HG02678 (cell line): ENCODE data around the gene PLCD3.

ENCODE experiments used
- ATAC-seq: cut with Tn5 transposase; IDR thresholded peaks from one replicate; pipeline ENCODE4 v1.9.1; 2021; ENCODE audit warnings: mild to moderate bottlenecking, moderate library complexity; ENCODE audit not compliant: unreplicated experiment

Gene PLCD3

DNA sequence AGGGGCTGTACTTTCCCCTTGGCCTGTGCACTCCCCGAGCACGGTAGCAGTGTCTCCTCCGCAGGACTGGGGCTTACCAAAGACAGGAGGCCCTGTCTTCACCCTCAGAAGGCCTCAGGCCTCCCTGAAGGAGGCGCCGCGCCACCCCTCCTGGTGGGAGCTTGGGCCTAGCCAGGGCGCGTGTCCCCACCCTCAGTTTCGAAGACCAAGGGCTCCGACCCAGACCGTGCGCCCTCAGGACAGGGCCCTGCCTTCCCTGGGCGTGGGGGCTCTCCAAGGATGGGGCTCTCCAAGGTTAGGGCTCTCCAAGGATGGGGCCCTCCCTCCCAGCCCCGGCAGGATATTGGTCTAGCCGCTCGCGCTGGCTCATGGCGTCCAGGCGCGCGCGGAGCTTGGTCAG is 11.8 kb downstream of the PLCD3 start:
- no peak for ATAC-seq

DNA sequence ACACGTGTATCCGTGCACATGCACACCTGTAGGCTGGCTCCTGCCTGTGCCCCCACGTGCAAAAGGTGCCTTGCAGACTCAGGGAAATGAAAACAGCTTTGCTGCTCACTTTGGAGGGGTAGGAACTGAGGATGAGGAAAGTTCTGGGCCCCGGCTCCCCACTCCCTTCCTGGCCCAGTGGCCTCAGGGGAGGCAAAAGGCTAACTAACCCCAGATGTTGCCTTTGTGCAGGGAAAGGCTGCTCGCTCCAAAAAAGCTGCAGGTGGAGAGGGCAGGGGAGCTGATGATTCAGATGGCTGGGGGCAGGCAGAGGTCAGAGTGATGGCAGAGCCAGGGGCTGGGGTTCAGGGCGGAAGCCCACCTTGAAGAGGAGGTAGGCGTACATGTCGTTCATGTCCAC is 12.4 kb downstream of the PLCD3 start:
- no peak for ATAC-seq

DNA sequence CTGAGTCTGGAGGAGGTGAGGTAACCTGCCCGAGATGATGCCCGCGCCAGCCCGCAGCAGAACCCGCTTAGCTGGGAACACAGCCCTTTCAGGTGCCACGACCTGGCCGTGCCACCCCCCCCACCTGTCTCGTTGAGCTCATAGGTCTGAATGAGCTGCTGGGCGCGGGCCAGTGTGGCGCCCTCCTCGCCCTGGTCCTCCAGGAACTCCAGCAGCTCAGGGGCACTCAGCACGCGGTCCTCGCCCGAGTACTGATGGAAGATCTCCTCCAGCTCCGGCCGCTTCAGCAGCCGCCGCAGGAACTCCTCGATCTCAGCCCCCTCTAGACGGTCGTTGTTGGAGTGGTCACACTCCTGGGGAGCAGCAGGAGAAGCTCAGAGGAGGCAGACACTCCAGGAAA is 13.6 kb downstream of the PLCD3 start:
- no peak for ATAC-seq

DNA sequence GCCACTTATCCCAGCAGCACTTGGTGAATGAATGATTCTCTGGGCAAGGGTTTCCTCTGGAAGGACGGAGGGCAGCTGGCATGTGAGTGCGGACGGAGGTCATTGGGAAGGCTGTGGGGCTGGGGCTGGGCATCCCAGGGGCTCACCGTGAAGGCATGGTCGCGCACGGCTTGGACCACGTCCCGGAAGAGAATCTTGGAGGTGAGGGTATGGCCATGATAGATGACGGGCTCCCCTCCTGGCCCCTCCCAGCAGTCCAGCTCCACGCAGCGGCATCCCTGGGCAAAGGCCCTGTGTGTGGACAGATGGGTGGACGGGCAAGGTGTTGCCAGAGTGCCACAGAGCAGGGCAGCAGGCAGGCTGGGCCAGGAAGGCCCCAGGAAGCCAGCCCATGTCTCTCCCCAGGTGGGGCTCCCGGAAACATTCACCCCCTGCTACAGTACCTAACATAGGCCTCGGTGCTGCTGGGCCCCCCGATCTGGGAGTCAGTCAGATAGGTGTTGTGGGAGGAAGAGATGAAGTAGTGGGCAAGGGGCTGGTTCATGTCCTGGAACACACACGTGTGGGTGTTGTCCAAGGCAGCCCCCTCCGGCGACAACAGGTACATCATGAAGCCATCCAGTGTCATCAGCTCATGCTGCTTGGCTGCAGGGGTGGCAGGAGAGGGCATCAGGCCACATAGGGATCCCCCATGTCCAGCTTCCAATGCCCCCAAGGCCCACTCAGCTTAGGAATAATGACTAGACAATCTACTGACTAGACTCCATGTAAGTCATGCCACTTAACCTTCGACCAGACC is 14.3 kb downstream of the PLCD3 start:
- no peak for ATAC-seq

DNA sequence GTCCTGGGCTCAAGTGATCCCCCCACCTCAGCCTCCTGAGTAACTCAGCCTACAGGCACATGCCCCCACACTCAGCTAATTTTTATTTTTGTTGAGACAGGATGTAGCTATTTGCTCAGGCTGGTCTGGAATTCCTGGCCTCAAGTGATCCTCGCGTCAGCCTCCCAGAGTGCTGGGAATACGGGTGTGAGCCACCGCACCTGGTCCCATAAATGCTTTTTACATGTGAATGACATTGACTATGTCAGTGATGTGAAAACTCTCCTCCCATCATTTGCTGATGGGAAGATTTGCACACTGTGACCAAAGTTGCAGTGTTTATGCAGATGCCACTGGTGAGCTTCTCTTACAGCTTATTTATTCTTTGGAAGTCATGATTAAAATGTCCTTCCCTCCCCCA is 15.0 kb downstream of the PLCD3 start:
- no peak for ATAC-seq

DNA sequence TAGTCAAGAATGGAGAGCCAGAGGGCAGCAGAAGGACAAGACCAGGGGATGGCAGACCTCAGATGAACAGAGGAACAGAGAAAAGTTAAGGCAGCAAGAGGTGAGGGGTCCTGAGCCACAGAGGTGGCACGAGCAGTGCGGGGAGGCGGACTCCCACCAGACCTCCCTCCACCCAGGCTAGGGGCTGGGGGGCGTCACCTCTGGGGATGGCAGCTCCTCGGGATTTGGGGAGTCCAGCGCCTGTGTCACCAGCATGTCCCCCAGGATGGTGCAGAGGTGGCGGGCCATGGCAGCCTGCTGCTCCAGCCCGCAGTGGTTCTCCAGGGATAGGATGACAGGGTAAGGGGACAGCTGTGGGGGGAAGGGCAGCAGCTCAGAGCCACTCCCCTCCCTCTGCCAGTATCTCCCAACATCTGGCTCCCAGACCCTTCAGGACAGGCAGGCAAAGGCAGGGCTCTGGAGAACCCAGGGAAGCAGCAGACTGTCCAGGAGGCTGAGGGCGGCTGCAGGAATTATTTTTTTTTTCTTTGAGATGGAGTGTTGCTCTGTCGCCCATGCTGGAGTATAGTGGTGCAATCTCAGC is 15.8 kb downstream of the PLCD3 start:
- no peak for ATAC-seq

DNA sequence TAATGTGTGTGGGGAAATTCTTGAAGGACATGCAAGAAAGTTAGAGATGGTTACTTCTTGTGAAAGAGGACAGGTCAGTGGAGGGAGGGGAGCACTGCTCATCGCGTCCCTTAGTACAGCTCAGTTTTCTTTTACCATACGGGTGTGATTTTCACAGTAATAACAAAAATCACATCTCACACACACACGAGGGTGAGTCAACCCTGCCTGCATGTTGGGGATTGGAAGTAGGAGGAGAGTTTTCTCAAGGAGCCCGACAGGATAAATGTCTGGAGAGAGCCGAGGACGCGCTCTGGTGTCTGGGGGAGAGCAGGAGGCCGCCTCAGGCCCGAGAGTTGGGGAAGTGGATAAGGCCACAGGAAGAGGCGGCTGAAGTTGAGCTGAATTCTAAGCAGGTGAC is 16.4 kb downstream of the PLCD3 start:
- no peak for ATAC-seq

DNA sequence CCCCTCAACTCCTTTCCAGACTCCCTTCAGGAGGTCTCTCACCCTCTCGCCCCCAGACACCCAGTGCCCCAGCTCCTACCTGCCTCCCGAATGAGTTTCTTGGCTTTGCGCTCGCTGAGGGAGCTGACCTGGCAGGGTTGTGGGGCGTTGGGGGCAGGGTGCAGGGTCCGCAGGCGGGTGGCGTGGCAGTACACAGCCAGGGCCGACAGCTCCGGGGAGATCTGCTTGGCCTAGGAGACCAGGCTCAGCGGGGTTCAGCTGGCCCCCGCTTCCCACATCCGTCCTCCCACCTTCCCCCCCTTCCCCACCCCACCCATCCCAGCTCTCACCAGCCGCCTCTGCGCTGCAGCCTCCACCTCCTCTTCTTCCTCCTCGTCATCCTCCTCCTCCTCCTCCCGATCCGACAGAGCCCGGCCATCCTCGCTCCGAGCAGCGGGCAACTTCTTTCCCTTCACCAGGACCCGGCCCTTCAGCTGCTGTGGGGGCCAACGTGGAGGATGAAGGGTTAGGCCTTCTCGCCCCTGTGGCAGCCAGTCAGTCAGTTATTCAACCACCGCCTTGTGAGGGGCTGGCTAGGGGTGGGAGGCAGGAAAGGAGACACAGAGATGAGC is 17.2 kb downstream of the PLCD3 start:
- ATAC-seq, result no peak

DNA sequence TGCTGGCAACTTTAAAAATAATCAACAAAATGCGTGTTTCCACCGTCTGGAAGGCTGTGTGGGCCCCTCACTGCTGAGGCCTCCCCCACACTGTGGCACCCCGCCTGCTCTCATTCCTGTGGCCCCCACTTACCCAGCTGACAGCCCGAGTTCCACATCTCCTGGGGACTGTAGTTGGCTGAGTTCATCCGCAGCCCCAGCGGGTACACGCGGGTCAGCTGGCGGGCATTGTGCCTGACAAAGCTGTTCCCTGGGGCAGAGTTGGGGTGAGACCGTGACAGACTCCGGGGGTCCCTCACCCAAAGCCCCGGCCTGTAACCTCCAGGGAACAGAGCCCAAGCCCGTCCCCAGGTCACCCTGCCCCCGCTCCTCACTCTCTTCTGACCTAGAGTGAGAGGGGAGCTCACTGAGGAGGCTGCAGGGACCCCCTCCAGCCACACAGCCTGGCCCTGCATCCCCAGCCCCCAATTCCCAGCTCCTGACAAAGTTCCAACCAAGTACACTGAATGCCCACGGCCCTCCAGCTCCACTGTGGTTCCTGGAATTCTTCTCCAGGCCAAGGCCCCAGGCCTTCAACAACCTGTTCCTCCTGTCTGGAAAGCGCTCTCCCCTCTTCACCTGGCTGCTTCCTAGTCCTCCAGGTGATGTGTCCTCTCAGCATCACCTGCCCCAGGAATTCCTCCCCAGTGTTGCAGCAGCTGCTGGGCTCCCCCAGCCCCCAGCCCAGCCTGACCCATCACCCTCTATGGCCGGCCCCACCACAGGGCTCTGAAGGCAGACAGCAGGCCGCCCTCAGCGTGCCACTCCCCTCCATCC is 18.0 kb downstream of the PLCD3 start:
- no peak for ATAC-seq

DNA sequence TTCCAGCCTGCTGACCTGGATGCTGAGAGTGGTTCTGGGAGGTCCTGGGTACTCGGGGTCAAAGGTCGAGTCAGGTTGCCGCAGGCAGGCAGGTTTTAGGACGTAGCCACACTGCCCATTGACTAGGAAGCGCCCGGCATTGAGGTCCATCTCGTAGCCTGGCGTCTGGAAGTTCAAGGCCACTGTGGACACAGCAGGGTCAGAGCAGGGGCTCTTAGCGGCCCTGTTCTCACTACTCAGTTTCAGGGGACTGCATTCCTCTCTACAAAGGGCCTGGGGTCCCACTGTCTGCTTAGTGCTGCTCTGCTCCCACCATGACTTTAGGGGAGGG is 18.9 kb downstream of the PLCD3 start:
- no peak for ATAC-seq

DNA sequence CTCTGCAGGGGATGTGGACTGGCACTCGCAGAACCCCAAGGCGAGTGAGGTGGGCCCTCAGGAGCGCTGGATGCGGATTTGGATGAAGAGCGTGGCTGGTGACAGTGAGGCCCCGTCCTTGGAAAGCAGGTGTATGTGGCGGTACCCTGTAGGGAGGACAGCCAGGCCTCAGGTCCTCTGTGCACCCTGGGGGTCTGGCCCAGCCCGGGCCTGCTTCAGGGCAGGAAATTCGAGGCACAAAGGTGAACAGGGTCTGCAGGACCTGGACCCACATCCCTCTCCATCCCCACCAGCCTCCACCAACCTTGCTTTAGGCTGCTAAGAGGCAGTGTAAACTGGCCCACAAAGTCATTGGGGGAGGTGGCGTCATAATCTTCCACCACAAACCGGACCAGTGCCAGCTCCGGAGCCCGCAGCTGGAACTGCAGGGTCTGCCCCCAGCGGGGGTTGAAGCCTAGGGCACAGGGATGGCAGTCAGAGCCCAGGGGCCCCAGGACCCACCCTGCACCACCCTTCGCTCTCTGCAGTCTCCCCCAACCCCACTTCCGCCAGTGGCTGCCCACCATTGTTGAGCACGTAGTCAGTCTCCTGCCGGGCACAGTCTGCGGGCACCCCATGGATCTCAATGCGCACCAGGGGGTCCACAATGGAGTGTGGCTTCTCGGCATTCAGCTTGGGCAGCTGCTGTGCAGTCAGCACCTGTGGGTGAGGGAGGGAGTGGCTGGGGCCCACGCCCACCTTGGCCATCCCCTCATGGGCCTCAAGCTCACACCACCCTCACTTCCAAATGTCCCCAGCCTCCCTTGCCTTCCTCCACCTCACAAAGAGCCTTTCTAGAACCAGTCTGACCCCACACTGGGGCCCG is 19.5 kb downstream of the PLCD3 start:
- no peak for ATAC-seq

DNA sequence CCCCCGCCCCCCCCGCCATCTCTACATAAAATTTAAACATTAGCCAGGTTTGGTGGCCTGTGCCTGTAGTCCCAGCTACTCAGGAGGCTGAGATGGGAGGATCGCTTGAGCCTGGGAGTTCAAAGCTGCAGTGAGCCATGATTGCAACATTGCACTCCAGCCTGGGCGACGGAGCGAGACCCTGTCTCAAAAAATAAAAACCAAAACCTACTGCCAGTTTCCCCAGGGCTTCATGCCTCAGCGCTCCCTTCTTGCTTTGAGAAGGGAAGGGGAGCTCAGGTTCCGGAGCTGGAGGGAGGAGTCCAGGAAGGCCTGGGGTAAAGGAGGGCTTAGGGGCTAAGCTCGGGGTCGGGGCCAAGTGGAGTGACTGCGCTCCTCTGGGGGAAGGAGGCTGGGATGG is 20.5 kb downstream of the PLCD3 start:
- no peak for ATAC-seq

DNA sequence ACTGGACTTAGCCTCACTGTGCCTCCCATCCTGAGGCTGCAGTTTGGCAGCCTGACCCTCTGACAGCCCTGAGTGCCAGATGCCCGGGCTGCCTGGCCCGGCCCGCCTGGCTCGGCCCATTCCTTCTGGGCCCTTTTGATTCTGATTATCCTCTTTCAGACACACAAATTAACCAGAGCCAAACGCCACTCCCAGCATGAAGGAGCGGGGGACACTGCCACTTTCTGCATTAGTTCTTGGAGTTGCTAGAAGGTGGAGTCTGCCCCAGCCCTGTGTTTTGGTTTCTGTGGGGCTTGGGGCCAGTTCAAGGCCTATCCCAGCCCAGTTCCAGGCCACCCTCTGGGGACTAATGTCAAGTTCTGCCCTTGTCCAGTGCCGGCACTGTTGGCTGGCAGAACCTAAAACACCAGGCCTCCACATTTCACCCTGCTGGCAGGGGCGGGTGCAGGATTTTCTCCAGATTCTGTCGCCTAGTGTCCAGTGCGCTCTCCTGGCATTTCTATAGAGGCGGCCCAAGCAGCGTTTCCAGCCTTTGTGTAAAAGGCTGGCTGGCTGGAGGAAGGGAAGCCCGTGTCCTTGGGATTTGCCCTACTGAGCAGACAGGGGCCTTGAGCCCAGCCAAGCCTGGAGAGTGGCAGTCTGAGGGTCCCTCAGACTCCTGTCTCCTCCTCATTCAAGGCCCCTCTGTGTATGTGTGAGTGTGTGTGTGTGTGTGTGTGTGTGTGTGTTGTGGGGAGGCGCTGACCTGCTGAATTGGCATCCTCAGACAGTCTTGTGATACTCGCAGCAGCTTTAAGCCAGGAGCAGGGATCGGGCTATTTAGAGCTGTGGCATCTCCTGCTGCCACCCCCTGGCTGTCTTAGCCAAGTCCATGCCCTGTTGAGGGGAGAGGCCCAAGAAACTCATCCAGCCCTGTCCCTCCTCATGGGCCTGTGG is 21.4 kb downstream of the PLCD3 start:
- no peak for ATAC-seq

DNA sequence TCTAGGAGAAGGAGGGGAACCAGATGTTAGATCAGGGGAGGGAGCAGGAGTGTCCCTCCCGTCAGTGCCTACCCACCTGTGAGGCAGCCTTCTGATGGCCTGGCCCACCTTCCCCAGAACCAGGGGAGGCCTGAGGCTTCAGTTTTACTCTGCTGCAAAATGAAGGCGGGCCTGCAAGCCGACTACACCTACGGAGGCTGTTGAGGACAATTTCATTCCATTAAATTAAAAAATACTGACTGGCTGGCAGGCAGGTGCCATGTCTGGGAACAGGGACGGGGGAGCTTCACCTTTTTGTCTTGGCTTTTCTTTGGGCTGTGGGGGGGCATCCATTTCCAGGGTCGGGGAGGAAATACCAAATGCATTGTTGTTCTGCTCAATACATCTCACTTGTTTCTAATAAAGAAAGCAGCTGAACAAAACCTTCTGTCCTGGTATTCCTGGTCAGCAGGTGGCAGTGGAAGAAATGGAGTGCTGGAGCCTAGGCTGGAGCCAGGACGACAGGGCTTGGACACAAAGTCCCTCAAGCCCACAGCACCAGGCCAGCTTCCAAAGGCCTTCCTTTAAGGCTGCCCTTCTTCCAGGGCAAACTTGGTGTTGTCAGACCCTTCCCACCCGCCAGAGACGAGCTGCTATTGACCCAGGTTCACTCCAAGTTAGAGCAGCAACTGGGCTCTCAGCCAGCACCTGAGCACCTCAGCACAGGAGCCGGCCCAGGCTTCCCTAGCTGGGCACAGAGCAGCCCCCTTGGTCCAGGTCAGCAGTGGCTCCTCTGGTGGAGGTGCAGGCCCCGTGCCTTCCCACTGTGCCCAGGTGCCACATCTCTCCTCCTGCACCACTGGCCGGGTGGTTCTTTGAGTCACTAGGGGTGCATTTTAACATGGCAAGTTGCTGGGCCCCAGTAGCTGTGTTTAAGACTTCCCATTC is 23.5 kb downstream of the PLCD3 start:
- ATAC-seq, result no peak

DNA sequence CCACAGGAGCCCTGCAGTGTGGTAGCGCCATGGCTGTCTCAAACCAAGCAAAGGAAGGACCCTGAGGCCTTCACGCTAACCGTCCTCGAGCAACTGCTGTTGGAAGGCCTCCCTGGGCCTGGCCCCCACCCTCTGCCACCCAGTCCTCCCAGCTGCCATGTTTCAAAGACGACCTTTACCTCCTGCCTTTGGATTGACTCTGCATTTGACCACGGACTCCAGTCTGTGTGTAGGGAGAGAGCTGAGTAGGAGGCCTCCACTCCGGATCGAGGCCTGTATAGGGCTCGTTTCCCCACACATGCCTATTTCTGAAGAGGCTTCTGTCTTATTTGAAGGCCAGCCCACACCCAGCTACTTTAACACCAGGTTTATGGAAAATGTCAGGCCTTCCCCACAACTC is 24.3 kb downstream of the PLCD3 start:
- no peak for ATAC-seq

DNA sequence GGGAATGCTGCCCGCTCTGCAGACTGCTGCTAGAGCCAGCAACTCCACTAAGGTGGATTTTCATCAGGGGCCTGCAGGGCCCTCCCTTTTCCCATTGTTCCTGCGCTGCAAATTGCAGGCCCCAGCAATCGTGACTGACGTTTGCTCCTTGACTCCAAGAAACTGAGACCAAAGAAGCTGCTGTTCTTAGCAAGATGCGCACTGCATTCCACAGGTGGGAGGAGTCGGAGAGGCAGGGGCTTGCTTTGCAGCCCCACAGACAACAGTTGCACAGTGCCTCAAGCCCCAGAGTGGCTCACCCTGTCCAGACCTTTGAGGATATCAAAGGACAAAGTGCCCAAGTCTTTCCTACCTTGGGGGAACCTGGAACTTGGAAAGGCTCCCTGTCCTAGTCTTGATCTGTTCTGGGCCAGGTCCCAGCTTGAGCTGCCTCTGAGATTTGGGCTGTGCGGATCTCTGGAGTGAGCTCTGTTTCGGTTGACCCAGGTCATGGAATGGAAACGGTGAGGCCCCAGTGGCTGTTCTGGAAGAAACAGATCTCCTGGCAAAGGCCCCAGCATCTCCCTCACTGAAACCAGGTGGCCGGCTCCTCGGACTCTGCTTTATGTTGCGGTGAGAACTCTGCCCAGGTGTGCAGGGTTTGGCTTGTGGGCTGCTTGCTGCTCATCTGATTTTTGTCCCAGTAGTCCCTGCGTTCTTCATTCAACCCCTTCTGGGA is 24.9 kb downstream of the PLCD3 start:
- ATAC-seq, result no peak

DNA sequence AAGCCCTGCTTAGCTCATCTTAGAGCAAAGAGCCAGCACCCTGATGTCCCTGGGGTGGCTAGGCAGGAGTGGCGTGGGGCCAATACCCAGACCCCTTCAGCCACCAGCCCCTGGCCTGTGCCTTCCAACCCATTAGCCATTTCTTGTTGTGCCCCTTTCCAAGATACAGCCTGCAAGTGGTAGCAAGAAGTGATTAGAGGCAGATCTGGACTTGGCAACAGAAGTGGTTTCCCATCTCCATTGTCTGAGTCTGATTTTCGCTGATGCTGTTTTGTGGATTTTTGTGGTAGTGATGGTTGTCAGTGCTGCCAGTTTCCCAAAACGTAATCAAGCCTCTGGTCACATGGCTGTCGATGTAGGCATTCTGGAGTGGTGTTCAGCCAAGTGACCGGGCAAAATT is 25.7 kb downstream of the PLCD3 start:
- ATAC-seq, result no peak

DNA sequence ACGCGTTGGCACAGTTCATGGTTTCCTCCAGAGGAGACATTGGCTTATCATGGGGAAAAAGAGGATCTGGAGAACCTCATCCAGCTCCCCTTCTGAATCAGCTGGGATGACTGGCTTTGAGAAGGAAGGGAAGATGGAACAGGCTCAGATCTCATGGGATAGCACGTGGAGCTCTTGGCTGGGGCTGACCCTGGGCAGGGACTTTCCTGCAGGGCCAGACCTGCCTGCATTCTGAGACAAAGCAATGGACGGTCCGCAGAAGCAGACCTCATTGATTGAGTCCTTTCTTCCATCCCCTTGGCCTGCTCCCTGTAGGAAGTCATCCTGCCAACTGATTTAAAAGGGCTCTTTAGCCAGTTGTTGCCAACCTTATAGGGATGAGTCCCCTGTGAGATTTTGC is 26.2 kb downstream of the PLCD3 start:
- ATAC-seq, result no peak
